ENCODE data around the gene TNRC6C.

DNA sequence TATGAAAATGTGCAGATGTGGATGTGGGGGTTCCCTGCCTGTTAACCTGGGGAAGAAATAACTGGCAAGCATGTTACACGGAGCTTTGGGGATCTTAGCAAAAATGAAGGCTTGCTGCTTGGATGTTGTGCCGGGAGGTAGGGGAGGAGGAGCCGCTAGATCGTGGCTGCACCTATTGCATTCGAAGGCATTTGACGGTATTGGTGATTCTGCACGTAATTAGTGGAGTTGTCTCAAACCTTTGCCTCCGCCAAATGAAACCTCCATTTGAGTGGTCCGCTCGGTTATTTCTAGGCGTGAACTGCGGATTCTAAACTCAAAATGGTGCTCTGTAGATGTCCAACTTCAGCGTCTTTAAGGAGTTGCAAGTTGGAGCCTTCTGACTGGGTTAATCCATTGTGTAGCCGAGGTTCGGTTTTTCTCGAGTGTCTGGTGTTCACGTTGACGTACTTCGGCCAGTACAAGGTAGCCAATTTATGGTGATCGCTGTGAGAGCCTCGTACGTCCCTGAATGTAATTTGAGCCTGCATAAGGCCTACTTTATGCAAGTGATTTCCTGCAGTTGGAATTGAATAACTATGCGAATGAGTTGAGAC lies 1.5 kb downstream of the TNRC6C start:
- TF ChIP-seq, protein P1, sequence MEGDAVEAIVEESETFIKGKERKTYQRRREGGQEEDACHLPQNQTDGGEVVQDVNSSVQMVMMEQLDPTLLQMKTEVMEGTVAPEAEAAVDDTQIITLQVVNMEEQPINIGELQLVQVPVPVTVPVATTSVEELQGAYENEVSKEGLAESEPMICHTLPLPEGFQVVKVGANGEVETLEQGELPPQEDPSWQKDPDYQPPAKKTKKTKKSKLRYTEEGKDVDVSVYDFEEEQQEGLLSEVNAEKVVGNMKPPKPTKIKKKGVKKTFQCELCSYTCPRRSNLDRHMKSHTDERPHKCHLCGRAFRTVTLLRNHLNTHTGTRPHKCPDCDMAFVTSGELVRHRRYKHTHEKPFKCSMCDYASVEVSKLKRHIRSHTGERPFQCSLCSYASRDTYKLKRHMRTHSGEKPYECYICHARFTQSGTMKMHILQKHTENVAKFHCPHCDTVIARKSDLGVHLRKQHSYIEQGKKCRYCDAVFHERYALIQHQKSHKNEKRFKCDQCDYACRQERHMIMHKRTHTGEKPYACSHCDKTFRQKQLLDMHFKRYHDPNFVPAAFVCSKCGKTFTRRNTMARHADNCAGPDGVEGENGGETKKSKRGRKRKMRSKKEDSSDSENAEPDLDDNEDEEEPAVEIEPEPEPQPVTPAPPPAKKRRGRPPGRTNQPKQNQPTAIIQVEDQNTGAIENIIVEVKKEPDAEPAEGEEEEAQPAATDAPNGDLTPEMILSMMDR (IDR thresholded peaks at IDR 0.05) = no peak
- no peak for TF ChIP-seq EP300 (IDR thresholded peaks at IDR 0.05)

All from suprapubic skin (tissue), 3 donors.